GM18951 (cell line): ENCODE results near the gene KDM4C.

Source experiments
- POLR2A ChIP-seq: IDR thresholded peaks from 4 replicates; pipeline ENCODE4 v1.6.1; 2011; ENCODE audit warnings: mild to moderate bottlenecking; ENCODE audit not compliant: insufficient read length, insufficient read depth; ENCODE audit errors: extremely low read depth
- in situ Hi-C: fragments of 300-500 bp; cut with MboI; formaldehyde crosslinking; loops from one replicate; pipeline ENCODE4 v1.12.0; 2022; ENCODE audit warnings: low sequenced_read_pairs, mixed read lengths, inconsistent platforms; ENCODE audit not compliant: unreplicated experiment

The KDM4C gene

DNA sequence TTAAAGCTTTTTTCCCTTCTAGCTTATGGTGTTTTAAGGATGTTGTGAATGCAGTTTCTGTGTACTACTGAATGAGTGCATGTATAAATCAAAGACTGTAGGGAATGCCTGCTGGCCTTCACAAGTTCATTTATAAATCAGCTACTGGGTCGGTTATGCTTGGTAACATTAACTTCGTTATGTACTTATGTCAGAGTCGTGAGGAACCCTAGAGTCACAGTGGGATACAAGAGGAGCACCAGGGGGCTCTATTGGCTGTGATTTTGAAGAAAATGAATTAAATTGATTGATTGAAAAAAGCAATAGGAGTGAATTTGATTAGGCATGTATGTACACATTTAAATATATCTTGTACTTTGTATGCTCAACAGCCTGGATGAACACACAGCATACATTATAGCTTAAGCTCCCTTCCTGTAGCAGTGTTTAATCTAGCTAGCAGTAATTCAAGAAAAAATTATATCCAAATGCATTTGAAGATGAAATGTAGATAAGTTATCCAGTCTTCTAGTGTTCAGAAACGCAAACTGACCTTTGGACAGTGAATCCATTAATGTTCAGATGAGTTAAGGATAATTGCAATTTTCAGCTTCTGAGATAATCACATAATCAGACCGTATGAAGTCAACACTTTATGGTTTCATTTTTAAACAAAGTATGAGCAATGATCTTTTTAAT lies 204.2 kb downstream of the KDM4C start:
- in situ Hi-C loops = no loop called here
- no peak for TF ChIP-seq POLR2A

DNA sequence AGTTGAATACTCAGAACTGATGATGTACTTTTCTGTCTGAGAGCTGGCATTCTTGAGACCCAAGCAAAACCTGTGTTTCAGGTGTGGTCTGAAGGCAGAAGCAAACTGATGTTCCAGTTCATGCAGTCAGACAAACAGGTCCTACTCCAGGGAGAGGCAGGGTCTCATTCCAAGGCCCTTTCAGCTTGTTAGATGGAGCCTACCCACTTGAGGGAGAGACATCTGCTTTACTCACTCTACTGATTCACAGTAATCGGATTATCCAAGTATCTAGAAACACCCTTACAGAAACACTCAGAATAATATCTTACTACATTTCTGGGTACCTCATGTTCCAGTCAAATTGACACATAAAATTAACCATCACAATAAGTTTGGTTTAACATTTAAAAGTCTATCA lies 207.8 kb downstream of the KDM4C start:
- in situ Hi-C loops = no loop called here
- TF ChIP-seq POLR2A = no peak

DNA sequence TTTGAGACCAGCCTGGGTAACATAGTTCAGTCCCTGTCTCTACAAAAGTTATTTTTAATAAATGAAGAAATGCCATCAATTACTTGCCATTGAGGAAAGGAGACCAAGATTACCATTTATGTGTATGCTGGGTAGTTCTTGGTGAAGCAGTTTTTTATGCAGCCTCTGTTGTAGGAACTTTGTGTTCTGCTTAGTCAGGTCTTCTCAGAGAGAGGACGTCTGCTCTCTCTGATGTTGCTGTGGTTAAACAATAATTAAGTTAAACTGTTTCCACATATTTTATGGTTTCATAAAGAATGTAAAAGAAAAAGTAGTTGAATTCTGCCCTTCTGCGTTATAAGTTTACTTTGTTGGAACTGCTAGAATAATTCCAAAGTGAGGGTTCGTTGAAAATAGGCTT lies 210.5 kb downstream of the KDM4C start:
- in situ Hi-C loops = no loop called here

DNA sequence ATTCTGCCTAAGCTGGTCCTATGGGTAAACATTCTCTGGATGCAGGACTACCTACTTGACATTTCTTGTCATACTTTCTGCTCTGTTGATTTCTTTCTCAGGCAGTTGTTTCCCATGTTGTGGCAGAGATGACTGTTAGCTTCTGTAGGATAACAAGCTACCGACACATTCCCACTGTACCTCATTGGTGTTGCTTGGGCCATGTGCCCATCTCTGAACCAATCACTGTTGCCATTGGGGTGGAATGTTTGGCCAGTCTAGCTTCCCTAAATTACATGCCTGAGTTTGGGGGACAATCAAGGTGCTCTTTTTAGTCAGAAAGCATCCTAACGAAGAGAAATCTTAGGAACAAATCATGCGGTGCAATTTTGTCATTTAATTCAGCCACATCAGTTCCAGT lies 212.0 kb downstream of the KDM4C start:
- no peak for TF ChIP-seq POLR2A
- in situ Hi-C loops = no loop called here

More for the DNA sequence above, 210.5 kb downstream of the KDM4C start:
- TF ChIP-seq POLR2A = no peak

DNA sequence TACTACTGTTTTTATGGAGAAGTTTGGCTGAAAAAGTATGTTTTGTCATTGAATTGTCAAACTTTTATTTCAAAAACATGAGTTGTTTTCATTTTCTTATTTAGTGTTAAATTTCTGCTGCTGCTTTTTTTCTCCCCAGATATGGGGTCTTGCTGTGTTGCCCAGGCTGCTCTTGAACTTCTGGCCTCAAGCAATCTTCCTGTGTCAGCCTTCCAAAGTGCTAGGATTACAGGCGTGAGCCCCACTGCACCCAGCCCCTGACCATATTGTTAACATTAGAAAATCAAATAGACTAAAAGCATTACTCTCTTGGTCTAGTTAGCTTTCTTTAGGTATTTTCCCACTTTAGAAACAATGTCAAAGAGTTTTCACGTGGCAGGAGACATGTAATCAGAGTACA lies 215.3 kb downstream of the KDM4C start:
- TF ChIP-seq POLR2A = no peak
- in situ Hi-C loops = no loop called here

DNA sequence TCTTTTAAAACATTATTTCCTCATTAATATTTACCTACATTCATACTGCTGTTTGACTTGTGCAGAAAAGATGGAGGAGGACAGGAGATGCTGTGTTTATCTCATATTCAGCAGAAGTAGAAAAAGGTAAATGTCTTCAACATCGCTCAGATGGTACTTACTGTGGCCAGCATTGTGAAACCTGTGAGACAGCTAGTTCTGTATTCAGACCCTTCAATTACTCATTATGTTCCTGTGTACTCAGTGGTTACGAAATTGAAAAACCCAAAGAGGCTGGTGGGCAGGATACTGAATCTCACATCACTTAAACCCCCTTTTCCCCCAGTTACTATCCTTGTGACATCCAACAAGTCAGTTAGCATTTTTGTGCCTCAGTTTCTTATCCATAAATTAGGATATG lies 216.0 kb downstream of the KDM4C start:
- TF ChIP-seq POLR2A = no peak
- in situ Hi-C loops = no loop called here

DNA sequence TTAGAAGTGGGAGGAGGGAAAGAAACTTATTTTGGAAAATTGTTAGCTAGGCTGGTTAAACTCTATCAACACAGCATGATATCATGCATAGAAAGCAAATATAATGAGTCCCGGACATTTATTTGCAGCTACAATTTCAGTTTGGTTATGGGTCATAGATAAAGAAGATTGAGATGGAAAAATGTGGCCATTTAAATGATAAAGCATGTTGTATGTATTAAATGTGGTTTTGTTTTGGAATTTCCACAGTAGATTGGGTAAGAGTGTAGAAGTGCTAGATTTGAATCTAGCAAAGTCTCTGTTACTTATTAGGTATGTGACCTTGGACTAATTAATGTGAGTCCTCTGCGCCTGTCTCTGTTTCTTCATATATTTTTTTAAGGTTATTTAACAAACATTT lies 217.4 kb downstream of the KDM4C start:
- no peak for TF ChIP-seq POLR2A
- in situ Hi-C loops = no loop called here

DNA sequence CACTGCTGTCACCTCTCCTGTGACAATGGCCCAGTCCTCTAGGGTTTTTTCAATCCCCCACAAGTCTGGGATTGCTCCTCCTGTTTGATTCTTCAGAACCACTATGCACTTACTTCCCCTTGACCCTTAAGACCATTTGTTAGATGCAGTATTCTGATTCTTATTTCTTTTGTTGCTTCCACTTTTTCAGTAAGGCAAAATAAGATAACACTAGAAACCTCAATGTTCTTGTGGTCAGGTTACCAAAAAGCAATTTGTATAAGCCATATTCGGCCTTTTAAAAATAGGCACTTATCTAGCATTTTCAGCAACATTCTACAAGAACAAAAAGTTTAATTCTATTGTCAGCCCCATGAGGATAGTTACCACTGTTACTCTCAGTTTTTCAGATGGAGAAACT lies 220.0 kb downstream of the KDM4C start:
- TF ChIP-seq POLR2A = no peak
- in situ Hi-C loops = no loop called here

DNA sequence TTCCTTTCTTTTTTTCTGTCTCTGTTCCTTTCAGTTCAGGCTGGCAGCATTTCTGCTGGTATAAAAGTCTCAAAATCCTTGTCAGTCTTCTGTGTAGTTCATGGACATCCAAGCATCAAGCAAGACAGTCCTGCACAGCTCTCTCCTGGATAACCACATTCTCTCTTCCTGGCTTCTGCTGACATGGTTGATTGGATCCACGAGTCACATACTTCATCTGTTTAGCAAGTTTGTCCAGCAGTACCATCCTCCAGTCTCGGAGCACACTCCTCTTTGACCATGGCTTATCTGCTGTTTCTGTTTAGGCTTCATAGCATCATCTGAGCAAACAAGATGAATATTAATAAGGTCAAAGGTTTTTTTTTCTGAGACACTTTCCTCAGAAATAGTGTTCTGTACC lies 220.8 kb downstream of the KDM4C start:
- in situ Hi-C loops = no loop called here
- TF ChIP-seq POLR2A = no peak

DNA sequence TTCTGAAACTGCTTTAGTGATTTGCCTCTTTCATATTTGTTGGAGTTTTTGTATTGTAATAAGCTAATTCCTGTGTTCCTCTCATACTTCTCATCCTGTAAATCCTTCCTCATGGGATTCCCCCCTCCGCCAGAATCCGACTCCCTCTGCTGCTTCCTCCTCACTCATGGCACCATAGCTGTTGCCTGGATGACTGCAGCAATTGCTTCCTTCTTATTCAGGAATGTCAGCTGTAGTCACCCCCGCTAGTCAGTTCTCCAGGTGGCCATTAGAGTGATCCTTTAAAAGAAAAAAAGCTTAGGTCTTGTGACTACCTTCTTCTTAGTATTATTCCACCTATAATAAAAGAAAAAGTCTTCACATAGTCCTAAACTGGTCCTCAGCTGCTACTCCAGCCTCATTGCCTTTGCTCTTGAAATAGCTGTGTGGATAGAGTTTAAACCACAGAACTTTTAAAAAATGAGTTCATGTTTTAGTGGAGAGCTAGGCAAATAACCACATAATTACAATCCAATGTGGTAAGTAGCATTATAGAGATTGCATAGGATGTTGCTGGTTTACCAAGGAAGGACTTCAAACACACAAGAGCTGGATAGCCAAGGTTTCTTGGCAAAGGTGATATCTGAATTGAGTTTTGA lies 227.3 kb downstream of the KDM4C start:
- TF ChIP-seq POLR2A = no peak
- in situ Hi-C loops = no loop called here

DNA sequence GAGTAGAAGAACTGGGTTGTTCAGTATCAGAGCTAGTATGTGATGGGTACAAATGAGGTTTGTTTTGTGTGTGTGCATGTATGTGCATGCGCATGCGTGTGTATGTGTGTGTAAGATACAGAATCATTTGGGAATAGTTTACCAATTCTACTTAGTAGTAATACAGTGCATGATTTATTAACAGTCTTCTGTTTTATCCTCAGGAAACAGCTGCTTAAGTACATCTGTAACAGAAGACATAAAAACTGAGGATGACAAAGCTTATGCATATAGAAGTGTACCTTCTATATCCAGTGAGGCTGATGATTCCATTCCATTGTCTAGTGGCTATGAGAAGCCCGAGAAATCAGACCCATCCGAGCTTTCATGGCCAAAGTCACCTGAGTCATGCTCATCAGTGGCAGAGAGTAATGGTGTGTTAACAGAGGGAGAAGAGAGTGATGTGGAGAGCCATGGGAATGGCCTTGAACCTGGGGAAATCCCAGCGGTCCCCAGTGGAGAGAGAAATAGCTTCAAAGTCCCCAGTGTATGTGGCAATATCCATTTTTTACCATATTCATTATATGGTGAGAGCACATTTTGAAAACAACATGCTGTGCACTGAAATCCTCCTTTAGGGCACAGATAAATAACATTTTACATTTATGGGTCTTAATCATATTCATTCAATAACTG lies 228.5 kb downstream of the KDM4C start:
- TF ChIP-seq POLR2A = no peak
- in situ Hi-C loops = no loop called here

DNA sequence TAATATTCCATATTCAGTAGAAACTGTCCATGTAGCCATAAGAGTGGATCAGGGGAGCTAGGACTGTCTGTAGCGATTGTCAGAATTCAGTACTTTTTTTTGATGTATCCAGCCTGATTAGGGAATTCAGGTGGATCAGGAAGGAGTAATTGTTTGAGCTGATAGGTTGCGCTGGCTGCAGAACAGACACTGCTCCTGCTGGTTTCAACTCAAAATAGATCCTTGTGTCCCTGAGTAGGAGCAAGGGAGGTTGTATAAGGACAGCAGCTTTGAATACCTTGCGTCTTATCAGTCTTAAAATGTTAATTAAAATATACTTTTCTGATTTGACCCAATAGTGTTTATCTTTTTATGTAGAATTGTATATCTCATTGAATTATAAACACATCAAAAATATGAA lies 229.6 kb downstream of the KDM4C start:
- in situ Hi-C loops = no loop called here
- no peak for TF ChIP-seq POLR2A

DNA sequence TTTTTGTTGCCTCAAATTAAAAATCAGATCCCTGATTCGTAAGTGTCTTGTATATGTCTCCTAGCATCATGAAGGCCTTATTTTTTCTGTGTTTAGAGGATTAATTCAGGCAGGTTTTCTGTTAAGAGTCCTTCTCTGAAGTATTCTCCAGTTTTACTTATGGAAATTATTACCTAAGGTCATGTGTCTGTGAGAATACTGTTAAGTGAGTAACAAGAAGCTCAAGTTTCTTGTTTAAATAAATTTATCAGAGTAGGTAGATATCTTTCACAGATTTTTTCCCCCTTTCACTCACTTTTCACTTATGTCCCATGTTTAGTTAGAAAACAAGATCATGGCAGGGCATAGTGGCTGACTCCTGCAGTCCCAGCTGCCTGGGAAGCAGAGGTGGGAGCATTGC lies 233.6 kb downstream of the KDM4C start:
- in situ Hi-C loops = no loop called here
- no peak for TF ChIP-seq POLR2A

DNA sequence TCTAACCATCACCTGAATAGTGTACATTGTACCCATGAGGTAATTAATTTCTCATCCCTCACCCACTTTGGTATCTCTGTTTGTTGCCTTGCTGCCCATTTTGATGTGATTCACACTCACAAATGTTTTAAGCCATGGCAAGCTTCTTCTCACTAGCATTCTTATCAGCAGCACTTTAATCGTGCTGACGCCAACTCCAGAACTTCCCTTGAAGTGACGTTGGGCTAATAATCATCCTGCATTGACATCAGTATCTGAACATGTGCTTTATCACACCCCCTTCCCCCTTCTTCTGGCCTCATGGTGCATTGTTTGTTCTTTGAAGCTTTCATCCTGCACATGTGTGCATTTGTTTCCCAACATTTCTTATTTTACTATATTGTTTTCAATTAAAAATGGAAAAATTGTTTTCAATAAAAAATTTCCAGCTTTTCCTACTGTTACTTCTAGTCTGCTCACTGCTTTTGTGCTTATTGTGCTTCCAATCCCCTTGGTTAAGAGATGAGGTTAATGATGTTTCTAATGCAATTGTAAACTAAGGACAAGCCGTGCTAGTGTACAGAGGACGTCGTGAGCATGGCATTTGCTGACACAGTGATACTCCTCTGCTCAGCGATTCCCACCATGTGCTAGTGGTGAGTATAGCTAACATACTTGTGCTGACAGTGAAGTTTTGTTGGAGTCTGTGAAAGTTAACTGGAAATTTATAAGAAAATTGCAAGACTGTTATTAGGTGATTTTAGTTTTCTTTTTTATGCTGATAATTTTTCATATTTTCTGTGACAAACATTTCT lies 238.5 kb downstream of the KDM4C start:
- in situ Hi-C loops = no loop called here
- no peak for TF ChIP-seq POLR2A

DNA sequence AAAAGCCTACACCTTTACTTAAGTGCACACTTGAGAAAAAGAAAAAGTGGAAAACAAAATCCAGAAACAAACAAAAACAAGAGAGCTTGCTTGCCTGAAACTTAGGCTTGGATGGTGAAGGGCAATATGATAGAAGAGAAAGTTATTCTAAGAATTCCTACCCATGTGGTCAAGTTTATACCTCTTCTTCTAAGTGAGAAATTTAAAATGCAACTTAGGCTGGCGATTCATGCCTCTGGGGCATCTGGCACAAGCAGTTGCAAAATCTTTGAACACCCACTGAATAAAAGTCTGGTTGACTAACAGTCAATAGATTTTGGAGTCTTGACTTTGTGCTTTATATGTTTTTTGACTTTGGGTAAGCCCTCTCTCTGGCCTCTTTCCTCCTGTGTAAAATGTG lies 239.6 kb downstream of the KDM4C start:
- in situ Hi-C loops = no loop called here
- no peak for TF ChIP-seq POLR2A
